ENCODE results near the gene SCAPER.
"Not testable (repeated sequence)": the region's sequence is repeated elsewhere in the genome, so short reads cannot be mapped to it uniquely, and the experiment has no call there.

The SCAPER gene

GRCh38 chr15:76718863-76719262 is 186.3 kb downstream of the SCAPER start:
- TF ChIP-seq JUND (IDR thresholded peaks at IDR 0.05; ENCODE audit: low read depth): no peak
- in situ Hi-C loops (cut with HindIII; ENCODE audit: low pct_unique_long_range_greater_than_20kb, low sequenced_read_pairs): no loop called here
- DNase-seq (ENCODE audit: low read depth in 1 of 2, low spot score in 1 of 2): no peak

- in situ Hi-C loops (cut with HindIII; ENCODE audit: low pct_unique_long_range_greater_than_20kb, low sequenced_read_pairs): no loop called here
- no peak for DNase-seq (ENCODE audit: low read depth in 1 of 2, low spot score in 1 of 2)
- TF ChIP-seq JUND (IDR thresholded peaks at IDR 0.05; ENCODE audit: low read depth): no peak
Measured at GRCh38 chr15:76714950-76715349, 190.2 kb downstream of the SCAPER start.

GRCh38 chr15:76711351-76711827 is 193.8 kb downstream of the SCAPER start:
- in situ Hi-C loops (cut with HindIII; ENCODE audit: low pct_unique_long_range_greater_than_20kb, low sequenced_read_pairs): no loop called here
- no peak for DNase-seq (ENCODE audit: low read depth in 1 of 2, low spot score in 1 of 2)
- no peak for TF ChIP-seq JUND (IDR thresholded peaks at IDR 0.05; ENCODE audit: low read depth)

GRCh38 chr15:76704032-76704431 is 201.1 kb downstream of the SCAPER start:
- in situ Hi-C loops (cut with HindIII; ENCODE audit: low pct_unique_long_range_greater_than_20kb, low sequenced_read_pairs); DNase-seq (ENCODE audit: low read depth in 1 of 2, low spot score in 1 of 2): not testable (repeated sequence)

- DNase-seq (ENCODE audit: low read depth in 1 of 2, low spot score in 1 of 2): no peak
- no peak for TF ChIP-seq JUND (IDR thresholded peaks at IDR 0.05; ENCODE audit: low read depth)
- in situ Hi-C loops (cut with HindIII; ENCODE audit: low pct_unique_long_range_greater_than_20kb, low sequenced_read_pairs): no loop called here
Measured at GRCh38 chr15:76696840-76697239, 208.3 kb downstream of the SCAPER start.

- in situ Hi-C loops (cut with HindIII; ENCODE audit: low pct_unique_long_range_greater_than_20kb, low sequenced_read_pairs); DNase-seq (ENCODE audit: low read depth in 1 of 2, low spot score in 1 of 2): not testable (repeated sequence)
Measured at GRCh38 chr15:76692546-76692945, 212.6 kb downstream of the SCAPER start.

- in situ Hi-C loops (cut with HindIII; ENCODE audit: low pct_unique_long_range_greater_than_20kb, low sequenced_read_pairs); DNase-seq (ENCODE audit: low read depth in 1 of 2, low spot score in 1 of 2): not testable (repeated sequence)
Measured at GRCh38 chr15:76687592-76687991, 217.5 kb downstream of the SCAPER start.

- in situ Hi-C loops (cut with HindIII; ENCODE audit: low pct_unique_long_range_greater_than_20kb, low sequenced_read_pairs): no loop called here
- no peak for DNase-seq (ENCODE audit: low read depth in 1 of 2, low spot score in 1 of 2)
- no peak for TF ChIP-seq JUND (IDR thresholded peaks at IDR 0.05; ENCODE audit: low read depth)
Measured at GRCh38 chr15:76684002-76684401, 221.1 kb downstream of the SCAPER start.

GRCh38 chr15:76682833-76683232 is 222.3 kb downstream of the SCAPER start:
- no peak for DNase-seq (ENCODE audit: low read depth in 1 of 2, low spot score in 1 of 2)
- in situ Hi-C loops (cut with HindIII; ENCODE audit: low pct_unique_long_range_greater_than_20kb, low sequenced_read_pairs): no loop called here
- TF ChIP-seq JUND (IDR thresholded peaks at IDR 0.05; ENCODE audit: low read depth): no peak

- DNase-seq (ENCODE audit: low read depth in 1 of 2, low spot score in 1 of 2): no peak
- TF ChIP-seq JUND (IDR thresholded peaks at IDR 0.05; ENCODE audit: low read depth): no peak
- in situ Hi-C loops (cut with HindIII; ENCODE audit: low pct_unique_long_range_greater_than_20kb, low sequenced_read_pairs): no loop called here
Measured at GRCh38 chr15:76682259-76682658, 222.9 kb downstream of the SCAPER start.

- in situ Hi-C loops (cut with HindIII; ENCODE audit: low pct_unique_long_range_greater_than_20kb, low sequenced_read_pairs): no loop called here
- DNase-seq (ENCODE audit: low read depth in 1 of 2, low spot score in 1 of 2): no peak
- TF ChIP-seq JUND (IDR thresholded peaks at IDR 0.05; ENCODE audit: low read depth): no peak
Measured at GRCh38 chr15:76678766-76679165, 226.4 kb downstream of the SCAPER start.

- TF ChIP-seq JUND (IDR thresholded peaks at IDR 0.05; ENCODE audit: low read depth): no peak
- DNase-seq (ENCODE audit: low read depth in 1 of 2, low spot score in 1 of 2): no peak
- in situ Hi-C loops (cut with HindIII; ENCODE audit: low pct_unique_long_range_greater_than_20kb, low sequenced_read_pairs): no loop called here
Measured at GRCh38 chr15:76674883-76675282, 230.3 kb downstream of the SCAPER start.

GRCh38 chr15:76669521-76670207 is 235.5 kb downstream of the SCAPER start:
- peak in 1 of 2 experiments; percentile 14 for DNase-seq (ENCODE audit: low read depth in 1 of 2, low spot score in 1 of 2)
- no peak for TF ChIP-seq JUND (IDR thresholded peaks at IDR 0.05; ENCODE audit: low read depth)
- in situ Hi-C loops (cut with HindIII; ENCODE audit: low pct_unique_long_range_greater_than_20kb, low sequenced_read_pairs): no loop called here

- TF ChIP-seq JUND (IDR thresholded peaks at IDR 0.05; ENCODE audit: low read depth): no peak
- no peak for DNase-seq (ENCODE audit: low read depth in 1 of 2, low spot score in 1 of 2)
- in situ Hi-C loops (cut with HindIII; ENCODE audit: low pct_unique_long_range_greater_than_20kb, low sequenced_read_pairs): no loop called here
Measured at GRCh38 chr15:76668900-76669299, 236.2 kb downstream of the SCAPER start.

Measured in T47D (cell line).